Uterus (tissue), 2 donors: ENCODE results near the gene TRIM43B.
"Not testable (repeated sequence)": the region's sequence is repeated elsewhere in the genome, so short reads cannot be mapped to it uniquely, and the experiment has no call there.

ENCODE experiments used
- POLR2A ChIP-seq, 2 donors: fragments of 450-650 bp; IDR thresholded peaks; one replicate each; pipeline ENCODE4 v1.6.1; 2016; ENCODE audit warnings: antibody characterized with exemption in 2 of 2, mild to moderate bottlenecking in 1 of 2, moderate library complexity in 1 of 2
- TF ChIP-seq, protein P1 (sequence below), 4 experiments: fragments of 200-600 bp in 2 of 4; fragments of 450-650 bp in 2 of 4; sonication (generic) in 2 of 4; IDR thresholded peaks; one replicate each; pipeline ENCODE4 v1.5.1; 2016 to 2019; ENCODE audit warnings: antibody characterized with exemption in 4 of 4, mild to moderate bottlenecking in 2 of 4, moderate library complexity in 1 of 4

DNA sequence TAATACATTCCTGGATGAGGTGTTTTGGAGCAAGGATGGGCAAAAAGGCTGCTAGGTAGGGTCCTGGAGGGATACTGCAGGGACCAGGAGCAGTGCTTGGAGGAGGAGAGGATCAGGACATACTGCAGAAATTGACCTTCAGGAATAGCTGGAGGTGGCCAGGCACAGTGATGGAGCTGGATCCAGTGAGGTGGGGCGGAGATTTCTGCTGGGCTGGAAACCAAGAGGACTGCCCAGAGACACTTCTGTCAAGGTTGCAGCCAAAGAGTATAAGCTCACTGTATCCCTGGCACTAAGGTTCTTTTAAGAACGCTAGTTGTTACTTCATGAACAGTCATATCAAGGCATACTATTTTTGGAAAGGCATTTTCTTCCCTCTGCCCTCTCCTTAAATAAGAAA is 39.2 kb downstream of the TRIM43B start:
- TF ChIP-seq, protein P1, sequence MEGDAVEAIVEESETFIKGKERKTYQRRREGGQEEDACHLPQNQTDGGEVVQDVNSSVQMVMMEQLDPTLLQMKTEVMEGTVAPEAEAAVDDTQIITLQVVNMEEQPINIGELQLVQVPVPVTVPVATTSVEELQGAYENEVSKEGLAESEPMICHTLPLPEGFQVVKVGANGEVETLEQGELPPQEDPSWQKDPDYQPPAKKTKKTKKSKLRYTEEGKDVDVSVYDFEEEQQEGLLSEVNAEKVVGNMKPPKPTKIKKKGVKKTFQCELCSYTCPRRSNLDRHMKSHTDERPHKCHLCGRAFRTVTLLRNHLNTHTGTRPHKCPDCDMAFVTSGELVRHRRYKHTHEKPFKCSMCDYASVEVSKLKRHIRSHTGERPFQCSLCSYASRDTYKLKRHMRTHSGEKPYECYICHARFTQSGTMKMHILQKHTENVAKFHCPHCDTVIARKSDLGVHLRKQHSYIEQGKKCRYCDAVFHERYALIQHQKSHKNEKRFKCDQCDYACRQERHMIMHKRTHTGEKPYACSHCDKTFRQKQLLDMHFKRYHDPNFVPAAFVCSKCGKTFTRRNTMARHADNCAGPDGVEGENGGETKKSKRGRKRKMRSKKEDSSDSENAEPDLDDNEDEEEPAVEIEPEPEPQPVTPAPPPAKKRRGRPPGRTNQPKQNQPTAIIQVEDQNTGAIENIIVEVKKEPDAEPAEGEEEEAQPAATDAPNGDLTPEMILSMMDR (IDR thresholded peaks at IDR 0.05): not testable (repeated sequence)
- not testable (repeated sequence) for TF ChIP-seq POLR2A (IDR thresholded peaks at IDR 0.05)
